Measurements from ENCODE around the gene PRR14L. TPM values are rescaled to one million over a fixed set of nuclear protein-coding genes. Genes with fewer than 3 reads are reported as not detected.
A peak's percentile ranks its signal among the peaks of the same experiment; 100 is the strongest.
"Not testable (repeated sequence)": the region's sequence is repeated elsewhere in the genome, so short reads cannot be mapped to it uniquely, and the experiment has no call there.

The PRR14L gene
- total and polyA plus RNA-seq, 2 of the 13 experiments (the other 11 are each of a cell fraction or from before 2014, with no cell fraction given) = 6.6 to 16.5 TPM

- CTCF ChIA-PET (ENCODE audit: low intra/inter-chr PET ratio, low total read pairs); H2AFZ ChIP-seq (ENCODE audit: low read length); H3K36me3 ChIP-seq (replicated peaks in 1 of 2; ENCODE audit: control insufficient read depth in 1 of 2, insufficient read depth in 2 of 2, low read length in 2 of 2); H4K20me1 ChIP-seq (ENCODE audit: insufficient read depth, low read length); H3K27me3 ChIP-seq (ENCODE audit: control insufficient read depth in 1 of 2, insufficient read depth in 2 of 2, low read length in 2 of 2); H3K9me3 ChIP-seq (ENCODE audit: low read length); BruUV-seq (replicated peaks): not testable (repeated sequence)
- 5% methylated on average over 6 of the region's 10 CpGs for WGBS (ENCODE audit: low lambda C conversion rate)
- H3K4me2 ChIP-seq (ENCODE audit: low read depth, low read length) = peak overlapping the region; percentile 88
- peaks cover 42% of the 10 kb centered on the region for H3K4me1 ChIP-seq (ENCODE audit: insufficient read depth, low read length)
- DNase-seq (ENCODE audit: low spot score) (peak; percentile 41), FAIRE-seq (peak; percentile 23), ATAC-seq (peak; percentile 9)
- 0 out of 2 replicates have a peak, but pooled peaks have one; percentile 29 for TF ChIP-seq PHF20 (CRISPR knock-in tag; IDR thresholded peaks at IDR 0.05)
- TF ChIP-seq ZMYM2 (CRISPR knock-in tag; IDR thresholded peaks at IDR 0.05) = 0 out of 2 replicates have a peak, but pooled peaks have one; percentile 39
- TF ChIP-seq RORA (CRISPR knock-in tag; IDR thresholded peaks at IDR 0.05) = 0 out of 2 replicates have a peak, but pooled peaks have one; percentile 50
- 0 out of 2 replicates have a peak, but pooled peaks have one; percentile 26 for TF ChIP-seq ZMYM3 (CRISPR knock-in tag; IDR thresholded peaks at IDR 0.05)
- peak; percentile 41; the same call in 1 of the 2 replicates for TF ChIP-seq SAP130 (CRISPR knock-in tag; IDR thresholded peaks at IDR 0.05; ENCODE audit: low read depth)
- TF ChIP-seq ZNF280D (CRISPR knock-in tag; IDR thresholded peaks at IDR 0.05) = 0 out of 2 replicates have a peak, but pooled peaks have one; percentile 27
- TF ChIP-seq ADNP (CRISPR knock-in tag; IDR thresholded peaks at IDR 0.05) = peak; percentile 59; the same call in 1 of the 2 replicates
- TF ChIP-seq FOSL2 (CRISPR knock-in tag; IDR thresholded peaks at IDR 0.05) = peak; percentile 82
- peak; percentile 11 for TF ChIP-seq TEAD3 (CRISPR knock-in tag; optimal IDR thresholded peaks at IDR 0.05; ENCODE audit: borderline replicate concordance)
- 0 out of 2 replicates have a peak, but pooled peaks have one; percentile 49 for TF ChIP-seq ZBTB20 (CRISPR knock-in tag; IDR thresholded peaks at IDR 0.05; ENCODE audit: borderline replicate concordance, low read depth)
- peak overlapping the region; percentile 83 for H3K27ac ChIP-seq (ENCODE audit: extremely low read length, insufficient read depth, low read length)
- intact Hi-C loops (cut with micrococcal nuclease; ENCODE audit: unreplicated experiment) = loop anchor here (1.0 to 10.0 kb wide), 4 partner anchors 91 to 424 kb away; partner anchors contain the start of genes DEPDC5, PRR14L and YWHAH
- POLR2A ChIA-PET = interaction anchor here (0.8 to 3.0 kb wide), 10 partner anchors 13 to 310 kb away, joined by 3 to 33 read pairs (median 5); partner anchors contain the start of gene DEPDC5
- peak overlapping the region; percentile 83 to 100 (median 93) for H3K4me3 ChIP-seq (replicated peaks in 1 of 3; ENCODE audit: insufficient read depth in 1 of 3, low read depth in 2 of 3, low read length in 3 of 3)
- in situ Hi-C loops (cut with HindIII; ENCODE audit: extremely low pct_ligation_motif_present, low pct_unique_long_range_greater_than_20kb) = loop anchor here (25.0 kb wide), 1 partner anchor 426 kb away; no protein-coding TSS in a partner anchor
- peaks cover 56% of the 10 kb centered on the region for H3K79me2 ChIP-seq (ENCODE audit: insufficient read depth, low read length)
- H3K9ac ChIP-seq (ENCODE audit: insufficient read depth, low read depth, low read length) = peak overlapping the region; percentile 83
Measured at GRCh38 chr22:31660860-31661341, 89.0 kb downstream of the PRR14L start.

Measured in HepG2 (cell line).